HL-60/S4 treated with retinoic acid at 250 ng/mL for 4 days and 3 days (cell line): ENCODE data around the gene GNAT1.

Source experiments
- in situ Hi-C: fragments of 300-500 bp; cut with MboI; formaldehyde crosslinking; loops from 2 replicates; pipeline ENCODE4 v1.7.0; 2022; ENCODE audit warnings: low sequenced_read_pairs

Gene GNAT1

GRCh38 chr3:50190936-50191660 is at the start of gene GNAT1:
Gene GNAT1 (plus strand): TSS chr3:50191610. CDS start chr3:50191726, 116 bp downstream.
- in situ Hi-C loops: no loop called here

GRCh38 chr3:50146316-50146901 is 45.0 kb upstream of the GNAT1 start:
- in situ Hi-C loops: no loop called here

- in situ Hi-C loops: no loop called here
Observed at GRCh38 chr3:50147016-50147415, 44.4 kb upstream of the GNAT1 start.

GRCh38 chr3:50147447-50147846 is 44.0 kb upstream of the GNAT1 start:
- in situ Hi-C loops: no loop called here

GRCh38 chr3:50147861-50148260 is 43.5 kb upstream of the GNAT1 start:
- in situ Hi-C loops: no loop called here

GRCh38 chr3:50150404-50150750 is 41.0 kb upstream of the GNAT1 start:
- in situ Hi-C loops: no loop called here

- in situ Hi-C loops: no loop called here
Observed at GRCh38 chr3:50150863-50151686, 40.3 kb upstream of the GNAT1 start.

GRCh38 chr3:50151728-50152127 is 39.7 kb upstream of the GNAT1 start:
- in situ Hi-C loops: no loop called here

- in situ Hi-C loops: no loop called here
Observed at GRCh38 chr3:50153782-50154475, 37.5 kb upstream of the GNAT1 start.

- in situ Hi-C loops: no loop called here
Observed at GRCh38 chr3:50154476-50154839, 37.0 kb upstream of the GNAT1 start.

- in situ Hi-C loops: no loop called here
Observed at GRCh38 chr3:50154840-50155490, 36.4 kb upstream of the GNAT1 start, which contains the start of gene SEMA3F. Gene SEMA3F (plus strand): TSS chr3:50155324. CDS start chr3:50159623, 4,299 bp downstream.

- in situ Hi-C loops: no loop called here
Observed at GRCh38 chr3:50155491-50155878, 35.9 kb upstream of the GNAT1 start.

- in situ Hi-C loops: no loop called here
Observed at GRCh38 chr3:50155891-50156290, 35.5 kb upstream of the GNAT1 start.

GRCh38 chr3:50156549-50157493 is 34.6 kb upstream of the GNAT1 start:
- in situ Hi-C loops: no loop called here

GRCh38 chr3:50157827-50158529 is 33.4 kb upstream of the GNAT1 start:
- in situ Hi-C loops: no loop called here

- in situ Hi-C loops: no loop called here
Observed at GRCh38 chr3:50158530-50159146, 32.8 kb upstream of the GNAT1 start.

GRCh38 chr3:50160561-50160983 is 30.8 kb upstream of the GNAT1 start:
- in situ Hi-C loops: no loop called here

- in situ Hi-C loops: no loop called here
Observed at GRCh38 chr3:50161320-50161719, 30.1 kb upstream of the GNAT1 start.
